Activated CD4-positive, alpha-beta memory T cell treated with anti-CD3 and anti-CD28 coated beads for 36 hours (primary cell): ENCODE results near the gene SART3. TPM values are rescaled to one million over a fixed set of nuclear protein-coding genes. Genes with fewer than 3 reads are reported as not detected.
A peak's percentile ranks its signal among the peaks of the same experiment; 100 is the strongest.

Experiments used
- CTCF ChIA-PET: fragments of 350-600 bp; sonication (Branson Sonifier 250); formaldehyde crosslinking; loops from one replicate; lab custom pipeline; 2021; ENCODE audit warnings: antibody characterized with exemption, inconsistent platforms; lab: Charles Lee
- POLR2A ChIA-PET: fragments of 350-600 bp; sonication (Branson Sonifier 250); formaldehyde crosslinking; loops from one replicate; lab custom pipeline; 2021; ENCODE audit warnings: antibody characterized with exemption; lab: Charles Lee
- DNase-seq: peaks from one replicate; pipeline ENCODE4 v3.0.0-alpha.2; 2020
- H3K27ac Mint-ChIP-seq: one replicate; pipeline ENCODE4 v1.8.0; 2021; ENCODE audit warnings: mixed read lengths
- H3K27me3 Mint-ChIP-seq: one replicate; pipeline ENCODE4 v1.8.0; 2021; ENCODE audit warnings: mixed read lengths
- H3K36me3 Mint-ChIP-seq: one replicate; pipeline ENCODE4 v1.8.0; 2021; ENCODE audit warnings: mixed read lengths
- H3K4me1 Mint-ChIP-seq: one replicate; pipeline ENCODE4 v1.8.0; 2021; ENCODE audit warnings: low read depth, mixed read lengths
- H3K4me3 Mint-ChIP-seq: one replicate; pipeline ENCODE4 v1.8.0; 2021; ENCODE audit warnings: mild to moderate bottlenecking, mixed read lengths
- H3K9me3 Mint-ChIP-seq: one replicate; pipeline ENCODE4 v1.8.0; 2021; ENCODE audit warnings: mixed read lengths
- intact Hi-C: fragments of 100-400 bp; cut with micrococcal nuclease; formaldehyde crosslinking; loops from one replicate; pipeline ENCODE4 v1.15.1; 2023
- total RNA-seq, 2 experiments: library from RNA; stranded (reverse); gene quantifications; one replicate each; pipeline ENCODE4 v1.2.3, GENCODE V29; 2021

The SART3 gene
- total RNA-seq, 2 experiments from 2014 or later: 84.3 to 91.5 TPM

GRCh38 chr12:108551535-108551934 is 9.4 kb downstream of the SART3 start:
- Mint-ChIP-seq H3K27me3 (no peaks in the 10 kb centered on the region), H3K4me3 (no peak overlapping the region), H3K36me3 (peaks cover 19% of the 10 kb centered on the region), H3K4me1 (peaks cover 68% of the 10 kb centered on the region), H3K27ac (no peak overlapping the region), H3K9me3 (no peaks in the 10 kb centered on the region)
- CTCF ChIA-PET: interaction anchor here (0.7 kb wide), 1 partner anchor 505 kb away, joined by 4 read pairs; no protein-coding TSS in a partner anchor
- no peak for DNase-seq
- intact Hi-C loops: no loop called here
- POLR2A ChIA-PET: no interaction called here

- DNase-seq: no peak
- peaks cover 48% of the 10 kb centered on the region for H3K4me1 Mint-ChIP-seq
- no peaks in the 10 kb centered on the region for H3K27me3 Mint-ChIP-seq
- no peak overlapping the region for H3K4me3 Mint-ChIP-seq
- H3K36me3 Mint-ChIP-seq: peaks cover 25% of the 10 kb centered on the region
- H3K27ac Mint-ChIP-seq: peak overlapping the region; percentile 51
- CTCF ChIA-PET: interaction anchor here (1.1 to 2.0 kb wide), 3 partner anchors 11 to 254 kb away, joined by 3 to 8 read pairs (median 4); no protein-coding TSS in a partner anchor
- intact Hi-C loops: no loop called here
- POLR2A ChIA-PET: no interaction called here
- H3K9me3 Mint-ChIP-seq: no peaks in the 10 kb centered on the region
These were observed 11.9 kb downstream of the SART3 start for GRCh38 chr12:108548954-108549521.

GRCh38 chr12:108547686-108548085 is 13.3 kb downstream of the SART3 start:
- POLR2A ChIA-PET: no interaction called here
- peaks cover 36% of the 10 kb centered on the region for H3K4me1 Mint-ChIP-seq
- CTCF ChIA-PET: no interaction called here

GRCh38 chr12:108543652-108544051 is 17.3 kb downstream of the SART3 start:
- peaks cover 44% of the 10 kb centered on the region for H3K36me3 Mint-ChIP-seq
- H3K9me3 Mint-ChIP-seq: no peaks in the 10 kb centered on the region
- no peak overlapping the region for H3K27ac Mint-ChIP-seq
- peaks cover 23% of the 10 kb centered on the region for H3K4me1 Mint-ChIP-seq
- POLR2A ChIA-PET: no interaction called here
- no peak for DNase-seq
- H3K27me3 Mint-ChIP-seq: no peaks in the 10 kb centered on the region
- CTCF ChIA-PET: interaction anchor here (0.9 to 1.6 kb wide), 2 partner anchors 21 to 74 kb away, joined by 3 to 5 read pairs; no protein-coding TSS in a partner anchor
- H3K4me3 Mint-ChIP-seq: no peak overlapping the region
- intact Hi-C loops: no loop called here

More at GRCh38 chr12:108547686-108548085, 13.3 kb downstream of the SART3 start:
- intact Hi-C loops: no loop called here
- no peaks in the 10 kb centered on the region for H3K27me3 Mint-ChIP-seq
- H3K4me3 Mint-ChIP-seq: no peak overlapping the region
- no peaks in the 10 kb centered on the region for H3K9me3 Mint-ChIP-seq
- no peak overlapping the region for H3K27ac Mint-ChIP-seq
- H3K36me3 Mint-ChIP-seq: peaks cover 37% of the 10 kb centered on the region
- DNase-seq: no peak

GRCh38 chr12:108542320-108542719 is 18.7 kb downstream of the SART3 start:
- intact Hi-C loops: no loop called here

GRCh38 chr12:108538616-108539195 is 22.3 kb downstream of the SART3 start:
- Mint-ChIP-seq H3K9me3 (no peaks in the 10 kb centered on the region), H3K27ac (peak overlapping the region; percentile 38), H3K27me3 (no peaks in the 10 kb centered on the region), H3K4me3 (no peak overlapping the region), H3K4me1 (peaks cover 16% of the 10 kb centered on the region), H3K36me3 (peaks cover 50% of the 10 kb centered on the region)
- CTCF ChIA-PET: no interaction called here
- no peak for DNase-seq
- POLR2A ChIA-PET: no interaction called here
- intact Hi-C loops: no loop called here

More at GRCh38 chr12:108542320-108542719, 18.7 kb downstream of the SART3 start:
- Mint-ChIP-seq H3K27me3 (no peaks in the 10 kb centered on the region), H3K4me3 (no peak overlapping the region), H3K9me3 (no peaks in the 10 kb centered on the region), H3K36me3 (peaks cover 46% of the 10 kb centered on the region), H3K4me1 (peaks cover 16% of the 10 kb centered on the region), H3K27ac (no peak overlapping the region)
- ChIA-PET CTCF (no interaction called here), POLR2A (no interaction called here)
- DNase-seq: no peak

- no peaks in the 10 kb centered on the region for H3K9me3 Mint-ChIP-seq
- no peak overlapping the region for H3K27ac Mint-ChIP-seq
- intact Hi-C loops: no loop called here
- H3K36me3 Mint-ChIP-seq: peaks cover 46% of the 10 kb centered on the region
- no peaks in the 10 kb centered on the region for H3K27me3 Mint-ChIP-seq
- H3K4me3 Mint-ChIP-seq: no peak overlapping the region
- peaks cover 16% of the 10 kb centered on the region for H3K4me1 Mint-ChIP-seq
- POLR2A ChIA-PET: no interaction called here
- CTCF ChIA-PET: interaction anchor here (0.7 kb wide), 1 partner anchor 525 kb away, joined by 3 read pairs; no protein-coding TSS in a partner anchor
- no peak for DNase-seq
These were observed 22.8 kb downstream of the SART3 start for GRCh38 chr12:108538146-108538545.

GRCh38 chr12:108531929-108532848 is 28.8 kb downstream of the SART3 start:
- H3K9me3 Mint-ChIP-seq: no peaks in the 10 kb centered on the region
- POLR2A ChIA-PET: no interaction called here

GRCh38 chr12:108530161-108530560 is 30.8 kb downstream of the SART3 start:
- POLR2A ChIA-PET: no interaction called here
- Mint-ChIP-seq H3K9me3 (no peaks in the 10 kb centered on the region), H3K27ac (no peak overlapping the region), H3K4me3 (no peak overlapping the region), H3K36me3 (peaks cover 52% of the 10 kb centered on the region), H3K4me1 (peaks cover 5% of the 10 kb centered on the region), H3K27me3 (no peaks in the 10 kb centered on the region)
- no peak for DNase-seq
- CTCF ChIA-PET: interaction anchor here (1.0 kb wide), 1 partner anchor 88 kb away, joined by 8 read pairs; no protein-coding TSS in a partner anchor
- intact Hi-C loops: no loop called here

More at GRCh38 chr12:108531929-108532848, 28.8 kb downstream of the SART3 start:
- Mint-ChIP-seq H3K27ac (no peak overlapping the region), H3K27me3 (no peaks in the 10 kb centered on the region), H3K36me3 (peaks cover 53% of the 10 kb centered on the region), H3K4me3 (no peak overlapping the region), H3K4me1 (peaks cover 3% of the 10 kb centered on the region)
- no peak for DNase-seq
- intact Hi-C loops: no loop called here
- CTCF ChIA-PET: interaction anchor here (1.4 kb wide), 1 partner anchor 419 kb away, joined by 3 read pairs; no protein-coding TSS in a partner anchor

GRCh38 chr12:108527166-108527496 is 33.8 kb downstream of the SART3 start:
- H3K4me3 Mint-ChIP-seq: no peak overlapping the region
- no peak for DNase-seq
- peaks cover 5% of the 10 kb centered on the region for H3K4me1 Mint-ChIP-seq
- H3K9me3 Mint-ChIP-seq: no peaks in the 10 kb centered on the region
- intact Hi-C loops: no loop called here
- peak overlapping the region; percentile 58 for H3K27ac Mint-ChIP-seq
- CTCF ChIA-PET: no interaction called here
- H3K36me3 Mint-ChIP-seq: peaks cover 52% of the 10 kb centered on the region
- no peaks in the 10 kb centered on the region for H3K27me3 Mint-ChIP-seq
- POLR2A ChIA-PET: no interaction called here

- DNase-seq: no peak
- Mint-ChIP-seq H3K36me3 (peaks cover 53% of the 10 kb centered on the region), H3K27me3 (no peaks in the 10 kb centered on the region), H3K9me3 (no peaks in the 10 kb centered on the region), H3K27ac (peak overlapping the region; percentile 58), H3K4me3 (no peak overlapping the region), H3K4me1 (peaks cover 5% of the 10 kb centered on the region)
- CTCF ChIA-PET: no interaction called here
- intact Hi-C loops: no loop called here
- POLR2A ChIA-PET: interaction anchor here (1.0 kb wide), 1 partner anchor 10 kb away, joined by 3 read pairs; no protein-coding TSS in a partner anchor
These were observed 34.3 kb downstream of the SART3 start for GRCh38 chr12:108526482-108527165.
